Keratinocyte (primary cell): Measurements from ENCODE around the gene PES1. TPM values are rescaled to one million over a fixed set of nuclear protein-coding genes. Genes with fewer than 3 reads are reported as not detected.

Source experiments
- DNase-seq: peaks from one replicate; pipeline ENCODE4 v3.0.0-alpha.2; 2011; ENCODE audit warnings: low read depth, missing footprints, low spot score
- FAIRE-seq: peaks from 2 replicates; lab custom pipeline; 2011; peaks lifted over from hg19 to GRCh38; lab: Jason Lieb, UNC
- H2AFZ ChIP-seq: 2 replicates; pipeline ENCODE4 v1.6.0; 2012; ENCODE audit warnings: low read length, control low read depth, inconsistent platforms; ENCODE audit not compliant: control insufficient read depth
- H3K27ac ChIP-seq: 2 replicates; pipeline ENCODE4 v1.5.1; 2011; ENCODE audit warnings: low read length; ENCODE audit not compliant: control insufficient read depth, insufficient read depth
- H3K27me3 ChIP-seq: 3 replicates; pipeline ENCODE4 v1.6.0; 2011; ENCODE audit warnings: low read length; ENCODE audit not compliant: control insufficient read depth, insufficient read depth; ENCODE audit errors: extremely low read depth
- H3K36me3 ChIP-seq, 2 experiments: 2 replicates in 1 of 2; 3 replicates in 1 of 2; pipeline ENCODE4 v1.5.1; 2011; ENCODE audit warnings: low read length in 2 of 2, mild to moderate bottlenecking in 1 of 2; ENCODE audit not compliant: control insufficient read depth in 2 of 2, insufficient read depth in 2 of 2; ENCODE audit errors: extremely low read depth in 1 of 2
- H3K4me1 ChIP-seq: 3 replicates; pipeline ENCODE4 v1.5.1; 2011; ENCODE audit warnings: low read length; ENCODE audit not compliant: control insufficient read depth, insufficient read depth; ENCODE audit errors: extremely low read depth
- H3K4me2 ChIP-seq: 3 replicates; pipeline ENCODE4 v1.6.0; 2011; ENCODE audit warnings: low read depth, low read length; ENCODE audit not compliant: control insufficient read depth, insufficient read depth; ENCODE audit errors: extremely low read depth
- H3K4me3 ChIP-seq, 3 experiments: fragments of 200-600 bp in 1 of 3; sonication (generic) in 1 of 3; 2 replicates in 2 of 3; 3 replicates in 1 of 3; pipeline ENCODE4 v1.5.1; 2011 to 2016; ENCODE audit warnings: low read length in 3 of 3, mild to moderate bottlenecking in 3 of 3, control low read depth in 2 of 3, inconsistent platforms in 1 of 3, low read depth in 1 of 3, mixed read lengths in 1 of 3, mixed run types in 1 of 3, moderate library complexity in 1 of 3; ENCODE audit not compliant: control insufficient read depth in 2 of 3, insufficient read depth in 2 of 3; ENCODE audit errors: extremely low read depth in 1 of 3
- H3K79me2 ChIP-seq: 2 replicates; pipeline ENCODE4 v1.6.0; 2012; ENCODE audit warnings: low read length; ENCODE audit not compliant: control insufficient read depth, insufficient read depth
- H3K9ac ChIP-seq: 3 replicates; pipeline ENCODE4 v1.6.0; 2011; ENCODE audit warnings: low read length; ENCODE audit not compliant: control insufficient read depth, insufficient read depth; ENCODE audit errors: extremely low read depth
- H3K9me1 ChIP-seq: 3 replicates; pipeline ENCODE4 v1.6.0; 2011; ENCODE audit warnings: low read length; ENCODE audit not compliant: control insufficient read depth, insufficient read depth; ENCODE audit errors: extremely low read depth
- H3K9me3 ChIP-seq: 2 replicates; pipeline ENCODE4 v1.5.1; 2012; ENCODE audit warnings: low read depth, low read length; ENCODE audit not compliant: control insufficient read depth
- H4K20me1 ChIP-seq: 3 replicates; pipeline ENCODE4 v1.6.0; 2011; ENCODE audit warnings: low read length; ENCODE audit not compliant: control insufficient read depth, insufficient read depth; ENCODE audit errors: extremely low read depth
- CTCF ChIP-seq, 3 experiments: IDR thresholded peaks in 1 of 3; conservative IDR thresholded peaks in 1 of 3; optimal IDR thresholded peaks in 1 of 3; 2 replicates in 2 of 3; 3 replicates in 1 of 3; pipeline versions ENCODE3 to v1.5.1; 2011; ENCODE audit warnings: low read length in 3 of 3, mild to moderate bottlenecking in 3 of 3, moderate library complexity in 2 of 3, control low read depth in 1 of 3, inconsistent platforms in 1 of 3; ENCODE audit not compliant: insufficient read depth in 2 of 3; ENCODE audit errors: extremely low read depth in 1 of 3
- EZH2 ChIP-seq: IDR thresholded peaks from one replicate; pipeline ENCODE4 v1.6.1; 2012; ENCODE audit warnings: inconsistent platforms, mild to moderate bottlenecking, low read length, moderate library complexity
- dilution Hi-C: fragments of 300-500 bp; cut with MboI; formaldehyde crosslinking; loops from one replicate; pipeline ENCODE4 v1.7.0; 2020; ENCODE audit warnings: low sequenced_read_pairs; ENCODE audit not compliant: extremely low pct_ligation_motif_present
- polyA plus RNA-seq, 5 experiments: library from polyadenylated mRNA; depleted of rRNA in 3 of 5; stranded (reverse) in 3 of 5; stranded (forward) in 1 of 5; unstranded in 1 of 5; fragments of >200 nt; gene quantifications; 1 replicate in 1 of 5; 2 replicates in 3 of 5; 3 replicates in 1 of 5; pipeline versions ENCODE4 v1.2.1 to v1.2.3, GENCODE V29; 2011 to 2012; ENCODE audit warnings: missing spikeins in 2 of 5, low read depth in 1 of 5, low replicate concordance in 1 of 5

Gene PES1
- polyA plus RNA-seq, 1 donor (not counting 4 experiments of a cell fraction or from before 2014, with no cell fraction given) = 116 TPM

GRCh38 chr22:30605449-30606110 lies 13.9 kb upstream of the PES1 start:
- H3K4me1 ChIP-seq = peaks cover 28% of the 10 kb centered on the region
- peak overlapping the region; percentile 56 for H2AFZ ChIP-seq
- no peak overlapping the region for H3K9ac ChIP-seq
- H3K9me1 ChIP-seq = no peaks in the 10 kb centered on the region
- TF ChIP-seq EZH2 (no peak), CTCF (optimal IDR thresholded peaks at IDR 0.05 in 1 of 3, IDR thresholded peaks at IDR 0.05 in 1 of 3, conservative IDR thresholded peaks at IDR 0.05 in 1 of 3; ENCODE audit: extremely low read depth in 1 of 3, insufficient read depth in 2 of 3, low read length in 3 of 3) (peak; percentile 60 to 82 (median 77))
- dilution Hi-C loops = no loop called here
- no peaks in the 10 kb centered on the region for H3K9me3 ChIP-seq
- FAIRE-seq = no peak
- no peak overlapping the region for H3K27ac ChIP-seq
- no peak for DNase-seq
- no peaks in the 10 kb centered on the region for H3K36me3 ChIP-seq
- no peak overlapping the region for H3K4me3 ChIP-seq
- H3K27me3 ChIP-seq = no peaks in the 10 kb centered on the region
- no peaks in the 10 kb centered on the region for H3K79me2 ChIP-seq
- H4K20me1 ChIP-seq = no peaks in the 10 kb centered on the region
- H3K4me2 ChIP-seq = peak overlapping the region; percentile 54

GRCh38 chr22:30604723-30605122 lies 13.0 kb upstream of the PES1 start:
- DNase-seq = no peak
- no peak overlapping the region for H2AFZ ChIP-seq
- no peaks in the 10 kb centered on the region for H3K36me3 ChIP-seq
- no peaks in the 10 kb centered on the region for H3K9me1 ChIP-seq
- no peak overlapping the region for H3K4me3 ChIP-seq
- no peak overlapping the region for H3K4me2 ChIP-seq
- no peak for FAIRE-seq
- dilution Hi-C loops = no loop called here
- TF ChIP-seq EZH2 = no peak
- TF ChIP-seq CTCF (optimal IDR thresholded peaks at IDR 0.05 in 1 of 3, IDR thresholded peaks at IDR 0.05 in 1 of 3, conservative IDR thresholded peaks at IDR 0.05 in 1 of 3; ENCODE audit: extremely low read depth in 1 of 3, insufficient read depth in 2 of 3, low read length in 3 of 3) = no peak
- no peaks in the 10 kb centered on the region for H3K79me2 ChIP-seq
- H4K20me1 ChIP-seq = no peaks in the 10 kb centered on the region
- H3K27ac ChIP-seq = no peak overlapping the region
- H3K4me1 ChIP-seq = peaks cover 26% of the 10 kb centered on the region
- H3K9ac ChIP-seq = no peak overlapping the region
- H3K27me3 ChIP-seq = no peaks in the 10 kb centered on the region
- H3K9me3 ChIP-seq = no peaks in the 10 kb centered on the region
